Astrocyte (in vitro differentiated cells and primary cell): ENCODE results near the gene PTX4. TPM values are rescaled to one million over a fixed set of nuclear protein-coding genes. Genes with fewer than 3 reads are reported as not detected.

Experiments used
- DNase-seq: peaks from one replicate; pipeline ENCODE4 v3.0.0-alpha.2; 2010; ENCODE audit warnings: low read depth
- FAIRE-seq: peaks from 2 replicates; lab custom pipeline; 2011; peaks lifted over from hg19 to GRCh38; lab: Jason Lieb, UNC
- H2AFZ ChIP-seq: 2 replicates; pipeline ENCODE4 v1.6.0; 2012; ENCODE audit warnings: low read depth, low read length, inconsistent platforms
- H3K27ac ChIP-seq: 2 replicates; pipeline ENCODE4 v1.5.1; 2011; ENCODE audit warnings: low read depth, low read length, inconsistent platforms
- H3K27me3 ChIP-seq: 2 replicates; pipeline ENCODE4 v1.6.0; 2011; ENCODE audit warnings: low read length, inconsistent platforms; ENCODE audit not compliant: insufficient read depth
- H3K36me3 ChIP-seq: 2 replicates; pipeline ENCODE4 v1.5.1; 2011; ENCODE audit warnings: low read length, inconsistent platforms; ENCODE audit not compliant: insufficient read depth
- H3K4me1 ChIP-seq: 2 replicates; pipeline ENCODE4 v1.5.1; 2011; ENCODE audit warnings: low read length, inconsistent platforms; ENCODE audit not compliant: insufficient read depth
- H3K4me2 ChIP-seq: 2 replicates; pipeline ENCODE4 v1.6.0; 2012; ENCODE audit warnings: low read length, inconsistent platforms
- H3K4me3 ChIP-seq: 2 replicates; pipeline ENCODE4 v1.5.1; 2011; ENCODE audit warnings: low read depth, mild to moderate bottlenecking, low read length, inconsistent platforms; ENCODE audit not compliant: insufficient read depth
- H3K79me2 ChIP-seq: 2 replicates; pipeline ENCODE4 v1.6.0; 2012; ENCODE audit warnings: mild to moderate bottlenecking, low read length, inconsistent platforms; ENCODE audit not compliant: insufficient read depth
- H3K9ac ChIP-seq: 2 replicates; pipeline ENCODE4 v1.6.0; 2012; ENCODE audit warnings: mild to moderate bottlenecking, low read length, inconsistent platforms
- H3K9me3 ChIP-seq: 2 replicates; pipeline ENCODE4 v1.5.1; 2012; ENCODE audit warnings: low read depth, mild to moderate bottlenecking, low read length, inconsistent platforms; ENCODE audit not compliant: insufficient read depth
- H4K20me1 ChIP-seq: 2 replicates; pipeline ENCODE4 v1.6.0; 2012; ENCODE audit warnings: low read length, inconsistent platforms; ENCODE audit not compliant: insufficient read depth
- H3K27ac Mint-ChIP-seq: one replicate; pipeline ENCODE4 v1.8.0; 2021; ENCODE audit warnings: mild to moderate bottlenecking, mixed read lengths; ENCODE audit not compliant: unreplicated experiment
- H3K27me3 Mint-ChIP-seq: one replicate; pipeline ENCODE4 v1.8.0; 2021; ENCODE audit warnings: low read depth, mixed read lengths; ENCODE audit not compliant: unreplicated experiment
- H3K36me3 Mint-ChIP-seq: one replicate; pipeline ENCODE4 v1.8.0; 2021; ENCODE audit warnings: low read depth, mixed read lengths; ENCODE audit not compliant: unreplicated experiment
- H3K4me1 Mint-ChIP-seq: one replicate; pipeline ENCODE4 v1.8.0; 2021; ENCODE audit warnings: low read depth, mixed read lengths; ENCODE audit not compliant: unreplicated experiment
- H3K4me3 Mint-ChIP-seq: one replicate; pipeline ENCODE4 v1.8.0; 2021; ENCODE audit warnings: mild to moderate bottlenecking, moderate library complexity, mixed read lengths; ENCODE audit not compliant: unreplicated experiment
- H3K9me3 Mint-ChIP-seq: one replicate; pipeline ENCODE4 v1.8.0; 2021; ENCODE audit warnings: mild to moderate bottlenecking, mixed read lengths; ENCODE audit not compliant: unreplicated experiment
- CTCF ChIP-seq: IDR thresholded peaks from 2 replicates; pipeline ENCODE4 v1.5.1; 2011; ENCODE audit warnings: low read depth, mild to moderate bottlenecking, inconsistent platforms, low read length, moderate library complexity; ENCODE audit not compliant: insufficient read depth
- EZH2 ChIP-seq: IDR thresholded peaks from 2 replicates; pipeline ENCODE4 v1.6.1; 2012; ENCODE audit warnings: mild to moderate bottlenecking, low read length, inconsistent platforms; ENCODE audit not compliant: insufficient read depth
- total RNA-seq: library from RNA; stranded (reverse); gene quantifications from 2 replicates; pipeline ENCODE4 v1.2.1, GENCODE V29; 2021

Gene PTX4
- total RNA-seq, 1 donor from 2014 or later, result not detected

- FAIRE-seq (no peak), DNase-seq (no peak)
- H3K27me3 ChIP-seq, result no peaks in the 10 kb centered on the region
- peak overlapping the region; percentile 66 for H3K27ac Mint-ChIP-seq
- H3K4me2 ChIP-seq, result no peak overlapping the region
- peaks cover 14% of the 10 kb centered on the region for H3K27me3 Mint-ChIP-seq
- no peaks in the 10 kb centered on the region for H3K36me3 Mint-ChIP-seq
- no peak overlapping the region for H2AFZ ChIP-seq
- no peaks in the 10 kb centered on the region for H3K36me3 ChIP-seq
- H4K20me1 ChIP-seq, result peaks cover 5% of the 10 kb centered on the region
- H3K27ac ChIP-seq, result no peak overlapping the region
- peaks cover 14% of the 10 kb centered on the region for H3K9me3 Mint-ChIP-seq
- H3K4me1 ChIP-seq, result peaks cover 18% of the 10 kb centered on the region
- H3K9ac ChIP-seq, result no peak overlapping the region
- H3K4me1 Mint-ChIP-seq, result peaks cover 3% of the 10 kb centered on the region
- H3K4me3 Mint-ChIP-seq, result no peak overlapping the region
- no peaks in the 10 kb centered on the region for H3K9me3 ChIP-seq
- H3K4me3 ChIP-seq, result no peak overlapping the region
- TF ChIP-seq EZH2 (no peak), CTCF (no peak)
- H3K79me2 ChIP-seq, result peaks cover 19% of the 10 kb centered on the region
Measured at GRCh38 chr16:1477033-1477432, 11.7 kb downstream of the PTX4 start.

- DNase-seq (no peak), FAIRE-seq (no peak)
- Histone ChIP-seq H3K27me3 (no peaks in the 10 kb centered on the region), H3K79me2 (peaks cover 33% of the 10 kb centered on the region), H3K27ac (peak overlapping the region; percentile 73), H3K36me3 (no peaks in the 10 kb centered on the region), H3K9me3 (no peaks in the 10 kb centered on the region), H2AFZ (peak overlapping the region; percentile 87), H3K9ac (peak overlapping the region; percentile 94), H3K4me2 (peak overlapping the region; percentile 92), H3K4me1 (peaks cover 26% of the 10 kb centered on the region), H3K4me3 (peak overlapping the region; percentile 68), H4K20me1 (peaks cover 18% of the 10 kb centered on the region)
- peaks cover 14% of the 10 kb centered on the region for H3K9me3 Mint-ChIP-seq
- H3K36me3 Mint-ChIP-seq, result peaks cover 2% of the 10 kb centered on the region
- peaks cover 5% of the 10 kb centered on the region for H3K27me3 Mint-ChIP-seq
- peak overlapping the region; percentile 66 for H3K27ac Mint-ChIP-seq
- TF ChIP-seq CTCF (no peak), EZH2 (no peak)
- H3K4me1 Mint-ChIP-seq, result peaks cover 10% of the 10 kb centered on the region
- peak overlapping the region; percentile 80 for H3K4me3 Mint-ChIP-seq
Measured at GRCh38 chr16:1475552-1476114, 13.1 kb downstream of the PTX4 start.
